HG03064 (cell line): ENCODE results near the gene TSHZ3.

Experiments used
- ATAC-seq: cut with Tn5 transposase; IDR thresholded peaks from one replicate; pipeline ENCODE4 v1.9.1; 2021; ENCODE audit warnings: low read depth; ENCODE audit not compliant: unreplicated experiment

Gene TSHZ3

GRCh38 chr19:31268751-31269383 lies 80.4 kb downstream of the TSHZ3 start:
- no peak for ATAC-seq

- no peak for ATAC-seq
Measured at GRCh38 chr19:31266731-31267130, 82.5 kb downstream of the TSHZ3 start.

- ATAC-seq, result no peak
Measured at GRCh38 chr19:31266196-31266595, 83.0 kb downstream of the TSHZ3 start.

- ATAC-seq, result no peak
Measured at GRCh38 chr19:31264041-31264778, 85.0 kb downstream of the TSHZ3 start.

- ATAC-seq, result no peak
Measured at GRCh38 chr19:31263328-31263727, 85.9 kb downstream of the TSHZ3 start.

- ATAC-seq, result no peak
Measured at GRCh38 chr19:31262725-31263191, 86.5 kb downstream of the TSHZ3 start.

- ATAC-seq, result no peak
Measured at GRCh38 chr19:31261603-31262212, 87.5 kb downstream of the TSHZ3 start.

- ATAC-seq, result no peak
Measured at GRCh38 chr19:31261019-31261602, 88.1 kb downstream of the TSHZ3 start.

- ATAC-seq, result no peak
Measured at GRCh38 chr19:31260171-31260933, 88.9 kb downstream of the TSHZ3 start.

GRCh38 chr19:31258211-31259052 lies 90.8 kb downstream of the TSHZ3 start:
- ATAC-seq, result no peak

- no peak for ATAC-seq
Measured at GRCh38 chr19:31257426-31258130, 91.7 kb downstream of the TSHZ3 start.

- ATAC-seq, result no peak
Measured at GRCh38 chr19:31257025-31257424, 92.2 kb downstream of the TSHZ3 start.

- ATAC-seq, result no peak
Measured at GRCh38 chr19:31256593-31256960, 92.7 kb downstream of the TSHZ3 start.

GRCh38 chr19:31255831-31256592 lies 93.2 kb downstream of the TSHZ3 start:
- no peak for ATAC-seq

- ATAC-seq, result no peak
Measured at GRCh38 chr19:31255174-31255799, 93.9 kb downstream of the TSHZ3 start.

- ATAC-seq, result no peak
Measured at GRCh38 chr19:31254611-31255010, 94.6 kb downstream of the TSHZ3 start.

- ATAC-seq, result no peak
Measured at GRCh38 chr19:31254180-31254551, 95.1 kb downstream of the TSHZ3 start.

- ATAC-seq, result no peak
Measured at GRCh38 chr19:31253526-31254179, 95.6 kb downstream of the TSHZ3 start.
